Keratinocyte (primary cell): ENCODE measurements around the gene MOB2. TPM values are rescaled to one million over a fixed set of nuclear protein-coding genes. Genes with fewer than 3 reads are reported as not detected.

Experiments
- DNase-seq: peaks from one replicate; pipeline ENCODE4 v3.0.0-alpha.2; 2011; ENCODE audit warnings: low read depth, missing footprints, low spot score
- FAIRE-seq: peaks from 2 replicates; lab custom pipeline; 2011; peaks lifted over from hg19 to GRCh38; lab: Jason Lieb, UNC
- H2AFZ ChIP-seq: 2 replicates; pipeline ENCODE4 v1.6.0; 2012; ENCODE audit warnings: low read length, control low read depth, inconsistent platforms; ENCODE audit not compliant: control insufficient read depth
- H3K27ac ChIP-seq: 2 replicates; pipeline ENCODE4 v1.5.1; 2011; ENCODE audit warnings: low read length; ENCODE audit not compliant: control insufficient read depth, insufficient read depth
- H3K27me3 ChIP-seq: 3 replicates; pipeline ENCODE4 v1.6.0; 2011; ENCODE audit warnings: low read length; ENCODE audit not compliant: control insufficient read depth, insufficient read depth; ENCODE audit errors: extremely low read depth
- H3K36me3 ChIP-seq, 2 experiments: 2 replicates in 1 of 2; 3 replicates in 1 of 2; pipeline ENCODE4 v1.5.1; 2011; ENCODE audit warnings: low read length in 2 of 2, mild to moderate bottlenecking in 1 of 2; ENCODE audit not compliant: control insufficient read depth in 2 of 2, insufficient read depth in 2 of 2; ENCODE audit errors: extremely low read depth in 1 of 2
- H3K4me1 ChIP-seq: 3 replicates; pipeline ENCODE4 v1.5.1; 2011; ENCODE audit warnings: low read length; ENCODE audit not compliant: control insufficient read depth, insufficient read depth; ENCODE audit errors: extremely low read depth
- H3K4me2 ChIP-seq: 3 replicates; pipeline ENCODE4 v1.6.0; 2011; ENCODE audit warnings: low read depth, low read length; ENCODE audit not compliant: control insufficient read depth, insufficient read depth; ENCODE audit errors: extremely low read depth
- H3K4me3 ChIP-seq, 3 experiments: fragments of 200-600 bp in 1 of 3; sonication (generic) in 1 of 3; 2 replicates in 2 of 3; 3 replicates in 1 of 3; pipeline ENCODE4 v1.5.1; 2011 to 2016; ENCODE audit warnings: low read length in 3 of 3, mild to moderate bottlenecking in 3 of 3, control low read depth in 2 of 3, inconsistent platforms in 1 of 3, low read depth in 1 of 3, mixed read lengths in 1 of 3, mixed run types in 1 of 3, moderate library complexity in 1 of 3; ENCODE audit not compliant: control insufficient read depth in 2 of 3, insufficient read depth in 2 of 3; ENCODE audit errors: extremely low read depth in 1 of 3
- H3K79me2 ChIP-seq: 2 replicates; pipeline ENCODE4 v1.6.0; 2012; ENCODE audit warnings: low read length; ENCODE audit not compliant: control insufficient read depth, insufficient read depth
- H3K9ac ChIP-seq: 3 replicates; pipeline ENCODE4 v1.6.0; 2011; ENCODE audit warnings: low read length; ENCODE audit not compliant: control insufficient read depth, insufficient read depth; ENCODE audit errors: extremely low read depth
- H3K9me1 ChIP-seq: 3 replicates; pipeline ENCODE4 v1.6.0; 2011; ENCODE audit warnings: low read length; ENCODE audit not compliant: control insufficient read depth, insufficient read depth; ENCODE audit errors: extremely low read depth
- H3K9me3 ChIP-seq: 2 replicates; pipeline ENCODE4 v1.5.1; 2012; ENCODE audit warnings: low read depth, low read length; ENCODE audit not compliant: control insufficient read depth
- H4K20me1 ChIP-seq: 3 replicates; pipeline ENCODE4 v1.6.0; 2011; ENCODE audit warnings: low read length; ENCODE audit not compliant: control insufficient read depth, insufficient read depth; ENCODE audit errors: extremely low read depth
- CTCF ChIP-seq, 3 experiments: IDR thresholded peaks in 1 of 3; conservative IDR thresholded peaks in 1 of 3; optimal IDR thresholded peaks in 1 of 3; 2 replicates in 2 of 3; 3 replicates in 1 of 3; pipeline versions ENCODE3 to v1.5.1; 2011; ENCODE audit warnings: low read length in 3 of 3, mild to moderate bottlenecking in 3 of 3, moderate library complexity in 2 of 3, control low read depth in 1 of 3, inconsistent platforms in 1 of 3; ENCODE audit not compliant: insufficient read depth in 2 of 3; ENCODE audit errors: extremely low read depth in 1 of 3
- EZH2 ChIP-seq: IDR thresholded peaks from one replicate; pipeline ENCODE4 v1.6.1; 2012; ENCODE audit warnings: inconsistent platforms, mild to moderate bottlenecking, low read length, moderate library complexity
- dilution Hi-C: fragments of 300-500 bp; cut with MboI; formaldehyde crosslinking; loops from one replicate; pipeline ENCODE4 v1.7.0; 2020; ENCODE audit warnings: low sequenced_read_pairs; ENCODE audit not compliant: extremely low pct_ligation_motif_present
- polyA plus RNA-seq, 5 experiments: library from polyadenylated mRNA; depleted of rRNA in 3 of 5; stranded (reverse) in 3 of 5; stranded (forward) in 1 of 5; unstranded in 1 of 5; fragments of >200 nt; gene quantifications; 1 replicate in 1 of 5; 2 replicates in 3 of 5; 3 replicates in 1 of 5; pipeline versions ENCODE4 v1.2.1 to v1.2.3, GENCODE V29; 2011 to 2012; ENCODE audit warnings: missing spikeins in 2 of 5, low read depth in 1 of 5, low replicate concordance in 1 of 5

MOB2 gene
- polyA plus RNA-seq, 1 donor (not counting 4 experiments of a cell fraction or from before 2014, with no cell fraction given): 37.7 TPM

GRCh38 chr11:1471736-1472135 is 14.8 kb downstream of the MOB2 start:
- Histone ChIP-seq H3K9me1 (no peaks in the 10 kb centered on the region), H3K9me3 (no peaks in the 10 kb centered on the region), H3K27me3 (no peaks in the 10 kb centered on the region), H3K27ac (no peak overlapping the region), H3K9ac (no peak overlapping the region), H3K36me3 (peaks cover 3 to 27% of the 10 kb centered on the region in 2 experiments), H3K4me2 (no peak overlapping the region), H3K4me3 (no peak overlapping the region), H3K79me2 (no peaks in the 10 kb centered on the region), H4K20me1 (peaks cover 3% of the 10 kb centered on the region), H3K4me1 (no peaks in the 10 kb centered on the region), H2AFZ (no peak overlapping the region)
- dilution Hi-C loops: no loop called here
- TF ChIP-seq EZH2 (no peak), CTCF (optimal IDR thresholded peaks at IDR 0.05 in 1 of 3, IDR thresholded peaks at IDR 0.05 in 1 of 3, conservative IDR thresholded peaks at IDR 0.05 in 1 of 3; ENCODE audit: extremely low read depth in 1 of 3, insufficient read depth in 2 of 3, low read length in 3 of 3) (no peak)
- no peak for DNase-seq
- no peak for FAIRE-seq

GRCh38 chr11:1470681-1471611 is 15.6 kb downstream of the MOB2 start:
- no peak for DNase-seq
- H3K9me1 ChIP-seq: no peaks in the 10 kb centered on the region
- H3K27ac ChIP-seq: no peak overlapping the region
- no peaks in the 10 kb centered on the region for H3K79me2 ChIP-seq
- TF ChIP-seq EZH2 (no peak), CTCF (optimal IDR thresholded peaks at IDR 0.05 in 1 of 3, IDR thresholded peaks at IDR 0.05 in 1 of 3, conservative IDR thresholded peaks at IDR 0.05 in 1 of 3; ENCODE audit: extremely low read depth in 1 of 3, insufficient read depth in 2 of 3, low read length in 3 of 3) (no peak)
- no peak for FAIRE-seq
- no peak overlapping the region for H3K4me2 ChIP-seq
- no peak overlapping the region for H3K4me3 ChIP-seq
- dilution Hi-C loops: no loop called here
- no peak overlapping the region for H2AFZ ChIP-seq
- no peaks in the 10 kb centered on the region for H3K4me1 ChIP-seq
- peaks cover 3 to 27% of the 10 kb centered on the region in 2 experiments for H3K36me3 ChIP-seq
- H3K9me3 ChIP-seq: no peaks in the 10 kb centered on the region
- H4K20me1 ChIP-seq: peaks cover 3% of the 10 kb centered on the region
- no peaks in the 10 kb centered on the region for H3K27me3 ChIP-seq
- no peak overlapping the region for H3K9ac ChIP-seq
